GM12892 (cell line): ENCODE measurements around the gene ANKRD39.
A peak's percentile ranks its signal among the peaks of the same experiment; 100 is the strongest.

ENCODE experiments used
- POLR2A ChIP-seq: IDR thresholded peaks from 2 replicates; pipeline ENCODE4 v1.6.1; 2011; ENCODE audit warnings: low read depth, low read length, control low read depth
- POLR2AphosphoS5 ChIP-seq: IDR thresholded peaks from 2 replicates; pipeline ENCODE4 v1.6.1; 2011; ENCODE audit warnings: low read depth, low read length, control low read depth
- TAF1 ChIP-seq: IDR thresholded peaks from 2 replicates; pipeline ENCODE4 v1.6.1; 2011; ENCODE audit warnings: low read depth, mild to moderate bottlenecking, control low read depth, low read length, borderline replicate concordance

- TF ChIP-seq POLR2AphosphoS5 (0 out of 2 replicates have a peak, but pooled peaks have one; percentile 18), POLR2A (no peak; the same call in 1 of the 2 replicates), TAF1 (no peak)
Measured at GRCh38 chr2:96866986-96867755, 9.4 kb upstream of the ANKRD39 start.
